ENCODE results near the gene ANKRD33B.

DNA sequence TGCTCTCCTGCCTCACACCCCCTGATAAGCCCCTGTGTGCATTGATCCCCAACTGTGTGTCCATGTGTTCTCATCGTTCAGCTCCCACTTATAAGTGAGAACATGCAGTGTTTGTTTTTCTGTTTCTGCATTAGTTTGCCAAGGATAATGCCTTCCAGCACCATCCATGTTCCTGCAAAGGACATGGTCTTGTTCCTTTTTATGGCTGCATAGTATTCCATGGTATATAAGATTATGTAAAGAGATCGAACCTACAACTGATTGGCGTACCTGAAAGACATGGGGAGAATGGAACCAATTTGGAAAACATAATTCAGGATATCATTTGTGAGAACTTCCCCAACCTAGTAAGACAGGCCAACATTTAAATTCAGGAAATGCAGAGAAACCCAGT, 32.4 kb downstream of the ANKRD33B start:
- TF ChIP-seq EZH2 (IDR thresholded peaks at IDR 0.05; ENCODE audit: low read depth, unreplicated experiment) (no peak), CTCF (conservative IDR thresholded peaks at IDR 0.05; ENCODE audit: low read depth in 2 of 2) (no peak), REST (IDR thresholded peaks at IDR 0.05; ENCODE audit: unreplicated experiment) (no peak), POLR2AphosphoS5 (IDR thresholded peaks at IDR 0.05; ENCODE audit: low read depth) (no peak), ZNF331 (CRISPR knock-in tag; IDR thresholded peaks at IDR 0.05; ENCODE audit: low read depth) (no peak), CREB1 (CRISPR knock-in tag; IDR thresholded peaks at IDR 0.05; ENCODE audit: low read depth) (no peak), EZH2phosphoT487 (IDR thresholded peaks at IDR 0.05; ENCODE audit: unreplicated experiment) (no peak), NANOG (IDR thresholded peaks at IDR 0.05; ENCODE audit: borderline replicate concordance) (no peak), ZNF114 (CRISPR knock-in tag; IDR thresholded peaks at IDR 0.05) (no peak)
- TF ChIP-seq, protein P1, sequence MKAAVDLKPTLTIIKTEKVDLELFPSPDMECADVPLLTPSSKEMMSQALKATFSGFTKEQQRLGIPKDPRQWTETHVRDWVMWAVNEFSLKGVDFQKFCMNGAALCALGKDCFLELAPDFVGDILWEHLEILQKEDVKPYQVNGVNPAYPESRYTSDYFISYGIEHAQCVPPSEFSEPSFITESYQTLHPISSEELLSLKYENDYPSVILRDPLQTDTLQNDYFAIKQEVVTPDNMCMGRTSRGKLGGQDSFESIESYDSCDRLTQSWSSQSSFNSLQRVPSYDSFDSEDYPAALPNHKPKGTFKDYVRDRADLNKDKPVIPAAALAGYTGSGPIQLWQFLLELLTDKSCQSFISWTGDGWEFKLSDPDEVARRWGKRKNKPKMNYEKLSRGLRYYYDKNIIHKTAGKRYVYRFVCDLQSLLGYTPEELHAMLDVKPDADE (IDR thresholded peaks at IDR 0.05): no peak

Data from GM23338 (cell line).